OCI-LY7 (cell line): Measurements from ENCODE around the gene SPC24. TPM values are rescaled to one million over a fixed set of nuclear protein-coding genes. Genes with fewer than 3 reads are reported as not detected.

ENCODE experiments used
- BruUV-seq: library from RNA; stranded (reverse); fragments of 400-500 nt; replicated peaks from 2 replicates; lab custom pipeline; 2021; lab: Mats Ljungman, UMichigan
- CTCF ChIA-PET: fragments of 300-600 bp; sonication (Branson Sonifier 250); formaldehyde crosslinking; loops from one replicate; lab custom pipeline; 2022; ENCODE audit warnings: antibody characterized with exemption; ENCODE audit not compliant: unreplicated experiment; lab: Charles Lee
- POLR2A ChIA-PET: fragments of 300-600 bp; sonication (Branson Sonifier 250); formaldehyde crosslinking; loops from one replicate; lab custom pipeline; 2022; ENCODE audit warnings: antibody characterized with exemption; lab: Charles Lee
- DNase-seq: peaks from one replicate; pipeline ENCODE4 v3.0.0-alpha.2; 2015; ENCODE audit warnings: low spot score
- H2AFZ ChIP-seq: fragments of 200-600 bp; sonication (generic), shearing (Covaris generic); 2 replicates; pipeline ENCODE4 v1.6.1; 2014; ENCODE audit warnings: mild to moderate bottlenecking, antibody characterized with exemption, low read length, moderate library complexity
- H3K27ac ChIP-seq: fragments of 200-600 bp; sonication (generic); 2 replicates; pipeline ENCODE4 v1.5.1; 2014; ENCODE audit warnings: mixed run types, low read depth, mild to moderate bottlenecking, moderate library complexity, low read length, inconsistent platforms; ENCODE audit not compliant: poor library complexity, severe bottlenecking
- H3K36me3 ChIP-seq: fragments of 200-600 bp; sonication (generic); 2 replicates; pipeline ENCODE4 v1.6.1; 2014; ENCODE audit warnings: mild to moderate bottlenecking, antibody characterized with exemption, low read length, moderate library complexity, mixed read lengths; ENCODE audit not compliant: insufficient read depth
- H3K4me1 ChIP-seq: fragments of 200-600 bp; sonication (generic); 2 replicates; pipeline ENCODE4 v1.5.1; 2014; ENCODE audit warnings: mild to moderate bottlenecking, low read length; ENCODE audit not compliant: insufficient read depth, poor library complexity, severe bottlenecking
- H3K4me2 ChIP-seq: fragments of 200-600 bp; sonication (generic); 2 replicates; pipeline ENCODE4 v1.6.1; 2014; ENCODE audit warnings: mild to moderate bottlenecking, low read length
- H3K4me3 ChIP-seq: fragments of 200-600 bp; sonication (generic); 2 replicates; pipeline ENCODE4 v1.5.1; 2014; ENCODE audit warnings: mild to moderate bottlenecking, low read depth, low read length; ENCODE audit not compliant: poor library complexity, severe bottlenecking
- H3K79me2 ChIP-seq: fragments of 200-600 bp; sonication (generic); 2 replicates; pipeline ENCODE4 v1.6.1; 2016; ENCODE audit warnings: low read depth, mild to moderate bottlenecking, low read length, moderate library complexity, mixed read lengths; ENCODE audit not compliant: insufficient read depth
- H3K9me2 ChIP-seq: fragments of 200-600 bp; sonication (generic); 2 replicates; pipeline ENCODE4 v1.6.1; 2016; ENCODE audit warnings: mild to moderate bottlenecking, low read length, mixed read lengths; ENCODE audit not compliant: insufficient read depth
- H3K9me3 ChIP-seq: fragments of 200-600 bp; sonication (generic); 2 replicates; pipeline ENCODE4 v1.6.1; 2014; ENCODE audit warnings: mild to moderate bottlenecking, mixed run types, low read length, mixed read lengths
- H4K20me1 ChIP-seq: fragments of 200-600 bp; sonication (generic); 2 replicates; pipeline ENCODE4 v1.6.1; 2014; ENCODE audit warnings: mild to moderate bottlenecking, antibody characterized with exemption, low read length, moderate library complexity, mixed read lengths; ENCODE audit not compliant: insufficient read depth
- EZH2phosphoT487 ChIP-seq: fragments of 200-600 bp; sonication (generic); IDR thresholded peaks from 2 replicates; pipeline ENCODE4 v1.6.1; 2018; ENCODE audit warnings: low read depth, borderline replicate concordance, mild to moderate bottlenecking, mixed run types, antibody characterized with exemption, low read length, moderate library complexity, mixed read lengths
- intact Hi-C: fragments of 100-400 bp; cut with micrococcal nuclease; formaldehyde crosslinking; loops from one replicate; pipeline ENCODE4 v1.10.0; 2022; ENCODE audit not compliant: unreplicated experiment
- total RNA-seq, 2 experiments: library from RNA; depleted of rRNA in 1 of 2; stranded (reverse); fragments of >200 nt in 1 of 2; shearing (Covaris generic) in 1 of 2; gene quantifications; 2 replicates each; pipeline ENCODE4 v1.2.3, GENCODE V29; 2014 to 2022
- TF ChIP-seq, protein P1 (sequence below): fragments of 200-600 bp; sonication (generic); conservative IDR thresholded peaks from 2 replicates; pipeline ENCODE4 v1.5.1; 2014; ENCODE audit warnings: mild to moderate bottlenecking, antibody characterized with exemption, low read length, moderate library complexity, mixed read lengths

Gene SPC24
- total RNA-seq, 2 experiments from 2014 or later, result 133 to 184 TPM

- H3K27ac ChIP-seq, result no peak overlapping the region
- intact Hi-C loops, result loop anchor here (10.0 kb wide), 2 partner anchors 224 to 544 kb away; partner anchors contain the start of gene ILF3
- ChIA-PET CTCF (interaction anchor here (0.6 kb wide), 1 partner anchor 21 kb away, joined by 3 read pairs; no protein-coding TSS in a partner anchor), POLR2A (no interaction called here)
- no peak overlapping the region for H2AFZ ChIP-seq
- no peak for TF ChIP-seq EZH2phosphoT487
- TF ChIP-seq, protein P1, sequence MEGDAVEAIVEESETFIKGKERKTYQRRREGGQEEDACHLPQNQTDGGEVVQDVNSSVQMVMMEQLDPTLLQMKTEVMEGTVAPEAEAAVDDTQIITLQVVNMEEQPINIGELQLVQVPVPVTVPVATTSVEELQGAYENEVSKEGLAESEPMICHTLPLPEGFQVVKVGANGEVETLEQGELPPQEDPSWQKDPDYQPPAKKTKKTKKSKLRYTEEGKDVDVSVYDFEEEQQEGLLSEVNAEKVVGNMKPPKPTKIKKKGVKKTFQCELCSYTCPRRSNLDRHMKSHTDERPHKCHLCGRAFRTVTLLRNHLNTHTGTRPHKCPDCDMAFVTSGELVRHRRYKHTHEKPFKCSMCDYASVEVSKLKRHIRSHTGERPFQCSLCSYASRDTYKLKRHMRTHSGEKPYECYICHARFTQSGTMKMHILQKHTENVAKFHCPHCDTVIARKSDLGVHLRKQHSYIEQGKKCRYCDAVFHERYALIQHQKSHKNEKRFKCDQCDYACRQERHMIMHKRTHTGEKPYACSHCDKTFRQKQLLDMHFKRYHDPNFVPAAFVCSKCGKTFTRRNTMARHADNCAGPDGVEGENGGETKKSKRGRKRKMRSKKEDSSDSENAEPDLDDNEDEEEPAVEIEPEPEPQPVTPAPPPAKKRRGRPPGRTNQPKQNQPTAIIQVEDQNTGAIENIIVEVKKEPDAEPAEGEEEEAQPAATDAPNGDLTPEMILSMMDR, result no peak
- peaks cover 17% of the 10 kb centered on the region for H3K36me3 ChIP-seq
- 0 out of 2 replicates have a peak overlapping the region, but pooled peaks have one; percentile 4 for H3K4me2 ChIP-seq
- no peaks in the 10 kb centered on the region for H4K20me1 ChIP-seq
- peaks cover 30% of the 10 kb centered on the region for H3K79me2 ChIP-seq
- no peaks in the 10 kb centered on the region for H3K9me2 ChIP-seq
- H3K9me3 ChIP-seq, result no peaks in the 10 kb centered on the region
- BruUV-seq, result no TSS peak
- no peak overlapping the region for H3K4me3 ChIP-seq
- peaks cover 48% of the 10 kb centered on the region for H3K4me1 ChIP-seq
- DNase-seq, result no peak
These were observed 43.3 kb upstream of the SPC24 start for GRCh38 chr19:11198769-11199424.

GRCh38 chr19:11198175-11198534 lies 42.6 kb upstream of the SPC24 start:
- H2AFZ ChIP-seq, result peak overlapping the region; percentile 5; the same call in 1 of the 2 replicates
- H3K36me3 ChIP-seq, result peaks cover 25% of the 10 kb centered on the region
- H3K27ac ChIP-seq, result peak overlapping the region; percentile 95
- no peak for DNase-seq
- no TSS peak for BruUV-seq
- H3K4me3 ChIP-seq, result peak overlapping the region; percentile 97
- no peaks in the 10 kb centered on the region for H3K9me3 ChIP-seq
- TF ChIP-seq, protein P1, result no peak
- TF ChIP-seq EZH2phosphoT487, result no peak
- H3K9me2 ChIP-seq, result no peaks in the 10 kb centered on the region
- CTCF ChIA-PET, result no interaction called here
- H3K4me2 ChIP-seq, result peak overlapping the region; percentile 99
- POLR2A ChIA-PET, result no interaction called here
- H3K4me1 ChIP-seq, result peaks cover 48% of the 10 kb centered on the region
- H3K79me2 ChIP-seq, result peaks cover 31% of the 10 kb centered on the region
- H4K20me1 ChIP-seq, result no peaks in the 10 kb centered on the region
- intact Hi-C loops, result loop anchor here (10.0 kb wide), 2 partner anchors 223 to 543 kb away; partner anchors contain the start of gene ILF3
